Prostate gland (tissue), 2 donors: ENCODE measurements around the gene SENP2. TPM values are rescaled to one million over a fixed set of nuclear protein-coding genes. Genes with fewer than 3 reads are reported as not detected.

ENCODE experiments used
- small RNA-seq, 2 donors: library from RNA; depleted of rRNA; stranded (forward); fragments of <200 nt; gene quantifications; one replicate each; pipeline ENCODE3, GENCODE V24; 2016
- total RNA-seq, 2 donors: library from RNA; depleted of rRNA; stranded (reverse); fragments of >200 nt; gene quantifications; one replicate each; pipeline ENCODE4 v1.1.0, GENCODE V29; 2016

Gene SENP2
- total RNA-seq, 2 donors from 2014 or later, result 25.3 to 27.0 TPM

Small RNA genes lying within 50 kb of the gene (small RNA-seq; reads per million reads assigned to genes)
- gene AC133473.1, result 0 reads per million in 2 donors

Other genes starting within 250 kb of the SENP2 start
- gene MAP3K13, start 223.2 kb upstream of the SENP2 start, total RNA-seq, result 10 to 100 TPM; 32.9 to 51.1 TPM
- 10 to 100 TPM; 16.4 to 24.5 TPM for gene TMEM41A, start 87.3 kb upstream of the SENP2 start, total RNA-seq
- 10 to 100 TPM; 17.0 to 19.6 TPM for gene LIPH, start 33.7 kb upstream of the SENP2 start, total RNA-seq
- 1 to 10 TPM; 1.2 to 8.8 TPM for gene IGF2BP2, start 238.7 kb downstream of the SENP2 start, total RNA-seq